NCI-H1417 treated with DMSO at 0.1 percent for 48 hours (cell line): ENCODE measurements around the gene STXBP6.
"Not testable (repeated sequence)": the region's sequence is repeated elsewhere in the genome, so short reads cannot be mapped to it uniquely, and the experiment has no call there.

ENCODE experiments used
- DNase-seq: peaks from one replicate; lab custom pipeline; 2025; lab: John Stamatoyannopoulos, UW

STXBP6 gene

DNA sequence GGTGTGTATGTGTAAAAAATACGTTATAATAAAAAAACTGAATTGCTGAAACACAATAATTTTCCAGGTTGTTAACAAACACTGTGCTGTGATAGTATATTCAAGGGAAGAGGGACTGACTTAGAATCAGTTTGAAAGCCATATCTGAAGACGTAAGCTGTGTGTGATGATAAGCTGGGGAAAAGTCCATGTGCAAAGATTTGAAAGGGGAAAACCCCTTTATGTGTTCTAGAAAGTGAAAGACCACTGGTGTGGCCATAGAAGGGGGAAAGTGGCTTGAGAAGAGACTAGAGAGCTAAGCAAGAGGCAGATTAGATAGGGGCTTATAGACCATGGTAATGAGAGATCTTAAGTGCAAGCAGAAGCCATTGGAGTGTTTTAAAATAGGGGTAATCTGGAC, 220.1 kb downstream of the STXBP6 start:
- DNase-seq = no peak

- no peak for DNase-seq
These were observed 221.5 kb downstream of the STXBP6 start for GRCh38 chr14:24828486-24828885.

DNA sequence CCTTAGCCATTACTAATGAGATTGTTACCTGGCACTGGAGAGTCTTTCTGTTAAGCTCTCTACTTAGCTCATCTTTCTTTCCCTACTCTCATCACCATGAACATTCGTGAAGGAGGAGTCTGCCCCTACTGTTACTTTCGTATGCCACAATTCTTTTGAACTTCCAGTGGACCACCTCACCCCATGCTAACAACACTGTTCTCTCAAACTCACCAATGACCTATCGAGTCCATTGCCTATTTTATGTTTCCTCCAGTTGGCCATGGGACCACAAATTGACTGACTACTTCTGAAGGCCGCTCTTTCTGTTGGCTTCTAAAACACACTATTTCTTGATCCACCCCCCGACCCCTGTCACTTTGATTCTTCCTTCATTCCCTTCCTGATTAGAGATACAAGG, 223.6 kb downstream of the STXBP6 start:
- no peak for DNase-seq

- DNase-seq = no peak
These were observed 229.3 kb downstream of the STXBP6 start for GRCh38 chr14:24820616-24821015.

DNA sequence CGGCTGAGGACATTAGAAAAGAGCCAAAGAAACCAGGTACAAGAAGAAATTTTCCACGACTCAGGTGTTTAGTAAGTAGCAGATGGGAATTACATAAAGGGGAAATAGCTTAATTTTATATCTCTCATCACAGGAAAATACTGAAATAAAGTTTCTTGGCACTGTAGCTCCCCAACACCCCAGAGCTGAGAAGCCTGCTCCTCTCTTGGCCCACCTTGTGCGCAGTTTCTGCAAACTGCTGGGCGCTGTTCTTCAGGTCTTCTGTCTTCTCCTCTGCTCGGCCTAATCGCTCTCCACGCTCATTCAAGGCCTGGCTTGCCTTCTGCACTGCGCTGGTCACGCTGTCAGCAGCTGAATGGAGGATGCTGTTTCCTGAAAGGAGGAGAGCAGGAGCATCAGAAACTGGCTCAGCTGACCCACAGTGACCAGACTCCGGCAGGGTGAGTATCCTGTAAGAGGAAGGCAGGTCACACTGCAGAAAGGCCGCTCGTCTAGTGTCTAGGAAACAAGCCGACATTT, 231.1 kb downstream of the STXBP6 start:
- no peak for DNase-seq

- DNase-seq = no peak
These were observed 231.7 kb downstream of the STXBP6 start for GRCh38 chr14:24818058-24818822.

DNA sequence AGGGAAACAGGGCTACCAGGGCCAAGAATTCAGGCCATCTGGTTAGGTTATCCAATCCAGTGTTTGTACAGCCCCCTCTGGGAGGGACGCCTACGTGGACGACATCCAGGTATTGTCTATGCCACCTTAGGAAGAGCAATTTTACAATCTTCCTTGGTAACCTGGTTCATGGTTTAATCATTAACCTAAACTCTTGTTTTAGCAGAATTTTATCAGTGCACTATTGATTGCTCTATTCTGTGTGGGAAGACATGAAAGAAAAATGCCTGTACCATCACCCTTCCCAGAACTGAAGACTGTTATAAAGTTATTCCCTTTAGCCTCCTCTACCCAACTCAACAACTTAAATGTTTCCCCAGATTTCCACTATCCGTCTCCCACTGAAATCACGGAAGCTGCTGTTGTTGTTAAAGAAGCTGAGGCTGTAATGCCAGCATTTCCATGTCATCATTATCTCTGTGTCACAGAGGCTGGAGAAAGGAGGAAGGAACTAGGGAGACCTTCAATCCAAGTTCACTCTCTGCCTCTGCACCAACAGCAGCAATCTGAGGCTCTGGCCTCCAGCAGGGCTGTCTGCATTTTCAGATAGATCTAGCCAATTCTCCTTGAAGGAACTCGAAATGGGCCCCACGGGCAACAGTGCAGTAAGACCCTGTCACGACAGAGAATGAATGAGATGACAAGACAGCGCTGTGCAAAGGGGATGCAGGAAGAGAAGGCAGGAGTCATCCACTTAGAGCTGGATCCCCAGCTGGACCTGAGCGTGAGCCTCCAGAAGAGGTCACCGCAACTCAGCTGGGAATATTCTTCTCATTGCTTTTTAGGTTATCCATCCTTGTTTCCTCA, 232.5 kb downstream of the STXBP6 start:
- no peak for DNase-seq

DNA sequence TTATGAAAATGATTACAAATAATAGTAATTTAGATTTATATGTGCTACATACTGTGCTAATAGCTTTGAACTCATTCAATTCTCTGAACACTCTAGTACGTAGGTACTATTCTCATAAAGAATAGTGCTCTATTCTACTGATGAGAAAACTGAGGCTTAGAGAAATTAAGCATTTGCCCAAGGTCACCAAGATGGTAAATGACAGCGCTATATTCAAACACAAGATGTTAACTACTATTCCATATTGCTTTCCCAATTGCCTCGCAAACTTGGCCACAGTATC, 233.1 kb downstream of the STXBP6 start:
- no peak for DNase-seq

GRCh38 chr14:24816011-24816928, 233.7 kb downstream of the STXBP6 start:
- no peak for DNase-seq

GRCh38 chr14:24815543-24815942, 234.4 kb downstream of the STXBP6 start:
- no peak for DNase-seq

GRCh38 chr14:24814944-24815343, 235.0 kb downstream of the STXBP6 start:
- DNase-seq = no peak

DNA sequence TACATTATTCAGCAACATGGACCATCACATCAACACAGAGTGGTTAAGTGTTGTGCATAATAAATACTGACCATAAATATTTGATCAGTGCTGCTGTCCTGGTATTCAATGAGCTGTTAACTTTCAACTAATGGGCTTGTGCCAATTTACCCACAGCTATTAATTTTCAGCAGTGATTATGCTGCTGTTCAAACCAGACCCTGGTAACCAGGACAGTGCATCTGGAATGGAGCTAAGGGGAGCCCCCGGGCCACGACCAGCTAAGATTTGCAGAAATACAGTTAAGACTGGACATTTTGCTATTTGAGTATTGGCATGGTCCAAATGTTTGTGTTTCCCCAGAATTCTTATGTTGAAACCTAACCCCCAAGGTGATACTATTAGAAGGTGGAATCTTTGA, 235.6 kb downstream of the STXBP6 start:
- no peak for DNase-seq

- no peak for DNase-seq
These were observed 236.1 kb downstream of the STXBP6 start for GRCh38 chr14:24813819-24814259.

DNA sequence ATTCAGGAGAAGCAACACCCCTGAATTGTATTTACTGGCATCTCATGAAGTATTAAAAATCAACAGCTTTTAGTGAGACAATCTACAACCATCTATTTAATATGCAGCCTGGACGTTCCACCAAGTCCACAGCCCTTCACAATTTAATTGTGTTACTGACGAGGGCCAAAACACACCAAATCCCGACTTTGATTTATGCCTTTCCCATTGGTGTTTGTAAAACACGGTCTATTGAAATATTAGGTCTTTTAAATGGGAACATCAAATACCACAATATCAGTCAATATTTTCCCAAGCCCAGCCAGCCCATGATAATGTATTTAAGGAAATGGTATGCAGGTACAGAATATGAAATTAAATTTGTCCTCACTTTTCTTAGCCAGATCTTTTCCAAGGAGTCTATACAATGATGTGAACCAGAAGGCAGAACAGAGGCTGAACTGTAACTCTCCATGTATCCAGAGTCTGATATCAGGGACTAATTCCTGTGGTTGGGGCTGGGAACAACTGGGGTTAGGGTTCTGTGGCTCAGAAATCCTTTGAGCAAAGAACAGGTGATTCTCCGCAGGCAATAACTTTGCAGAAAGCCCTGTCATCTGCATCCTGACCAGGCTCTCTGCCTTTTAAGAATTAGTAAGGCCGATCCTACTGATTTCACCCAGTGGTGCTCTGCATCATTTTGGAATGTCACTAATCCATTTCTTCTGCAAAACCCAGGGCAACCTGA, 236.7 kb downstream of the STXBP6 start:
- DNase-seq = no peak

DNA sequence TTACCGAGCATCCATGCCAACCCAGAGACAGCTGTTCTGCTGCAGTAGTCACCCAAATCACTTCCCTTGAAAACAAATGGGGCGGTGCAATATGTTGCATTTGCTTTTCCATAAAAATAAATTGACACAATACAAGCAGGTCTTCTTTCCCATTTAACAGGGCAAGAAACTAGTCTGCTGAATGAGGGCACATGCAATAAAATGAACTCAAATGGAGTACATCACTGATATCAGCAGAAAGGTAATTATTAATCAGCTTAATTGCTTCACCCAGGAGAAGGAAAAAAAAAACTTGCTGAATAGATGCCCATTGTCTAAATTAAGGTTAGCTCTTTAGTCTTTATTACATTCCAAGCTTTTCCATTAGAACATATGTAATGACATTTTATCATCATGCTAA, 240.8 kb downstream of the STXBP6 start:
- DNase-seq = no peak

- DNase-seq = no peak
These were observed 241.5 kb downstream of the STXBP6 start for GRCh38 chr14:24808412-24808811.

GRCh38 chr14:24806061-24806678, 243.8 kb downstream of the STXBP6 start:
- DNase-seq = no peak

DNA sequence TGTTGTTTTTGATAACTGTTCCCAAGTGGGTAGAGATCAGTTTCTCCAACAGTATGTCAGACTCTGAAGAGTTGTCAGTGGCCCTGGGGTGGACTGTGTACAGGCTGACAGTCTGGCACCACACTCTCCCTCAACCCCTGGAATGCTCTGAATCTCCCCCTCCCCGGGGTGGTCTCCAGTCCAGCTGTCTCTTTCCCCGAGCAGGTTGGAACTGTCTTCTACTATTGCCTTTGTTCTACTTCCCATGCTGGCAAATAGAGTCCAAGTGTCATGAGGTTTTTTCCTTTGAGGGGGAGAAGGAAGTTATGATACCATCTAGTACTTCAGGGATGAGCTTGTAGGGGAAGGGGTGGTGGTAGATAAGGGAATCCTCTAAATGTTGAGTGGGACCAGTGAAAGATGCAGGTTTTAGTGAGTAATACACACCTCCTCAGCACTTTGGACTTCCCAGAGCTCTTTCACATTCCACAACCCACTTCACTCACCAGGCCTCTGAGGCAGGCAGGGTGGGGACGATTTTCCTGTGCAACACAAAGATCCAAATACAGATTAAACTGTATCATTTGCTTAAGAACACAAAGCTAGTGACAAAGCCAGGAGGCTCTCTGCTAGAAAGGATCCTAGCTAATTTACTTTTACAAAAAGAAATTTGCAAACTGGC, 245.3 kb downstream of the STXBP6 start:
- DNase-seq = no peak

DNA sequence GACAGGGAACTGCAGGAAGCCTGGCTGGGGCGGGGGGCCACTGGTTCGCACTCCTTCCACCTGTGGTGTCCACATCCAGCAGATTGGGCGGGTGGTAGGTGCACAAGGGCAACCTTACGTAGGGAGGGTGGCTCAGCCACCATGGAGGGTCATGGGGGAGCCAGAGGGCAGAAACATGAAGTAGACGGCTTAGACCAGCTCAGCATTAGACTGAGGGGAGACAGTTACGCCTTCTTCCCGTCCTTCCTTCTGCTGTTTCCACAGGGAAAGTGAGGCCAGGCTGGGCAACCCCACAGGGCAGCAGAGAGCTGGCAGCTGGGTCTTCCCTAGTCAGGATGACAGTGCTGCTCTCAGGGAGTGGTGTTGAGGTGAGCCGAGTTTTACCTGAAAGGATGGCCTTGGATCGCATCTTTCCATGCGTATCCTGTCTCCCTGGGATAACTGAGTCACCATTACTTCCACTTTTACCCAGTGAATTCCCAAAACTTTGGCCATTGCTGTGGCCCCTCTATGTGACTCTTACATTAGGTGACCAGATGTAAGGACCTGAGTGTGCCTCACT, 245.9 kb downstream of the STXBP6 start:
- no peak for DNase-seq

DNA sequence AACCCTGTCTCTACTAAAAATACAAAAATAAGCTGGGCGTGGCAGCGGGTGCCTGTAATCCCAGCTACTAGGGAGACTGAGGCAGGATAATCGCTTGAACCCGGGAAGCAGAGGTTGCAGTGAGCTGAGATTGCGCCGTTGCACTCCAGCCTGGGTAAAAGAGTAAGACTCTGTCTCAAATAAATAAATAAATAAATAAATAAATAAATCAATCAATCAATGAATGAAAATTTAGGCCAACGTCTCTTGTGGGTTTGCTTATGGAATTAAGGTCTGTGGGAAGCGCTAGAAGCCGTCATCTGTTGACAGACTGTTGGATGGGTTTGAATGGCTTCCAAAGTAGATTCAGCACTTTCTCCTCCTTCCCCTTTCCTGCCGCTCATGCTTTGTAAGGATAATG, 246.5 kb downstream of the STXBP6 start:
- not testable (repeated sequence) for DNase-seq
